C4-2B (cell line): ENCODE results near the gene ELL.

ENCODE experiments used
- ZFX ChIP-seq: fragments of 450-650 bp; IDR thresholded peaks from 2 replicates; pipeline ENCODE4 v1.6.1; 2017
- TF ChIP-seq, protein P1 (sequence below): fragments of 450-650 bp; conservative IDR thresholded peaks from 2 replicates; pipeline ENCODE4 v1.5.1; 2017; ENCODE audit warnings: mild to moderate bottlenecking

DNA sequence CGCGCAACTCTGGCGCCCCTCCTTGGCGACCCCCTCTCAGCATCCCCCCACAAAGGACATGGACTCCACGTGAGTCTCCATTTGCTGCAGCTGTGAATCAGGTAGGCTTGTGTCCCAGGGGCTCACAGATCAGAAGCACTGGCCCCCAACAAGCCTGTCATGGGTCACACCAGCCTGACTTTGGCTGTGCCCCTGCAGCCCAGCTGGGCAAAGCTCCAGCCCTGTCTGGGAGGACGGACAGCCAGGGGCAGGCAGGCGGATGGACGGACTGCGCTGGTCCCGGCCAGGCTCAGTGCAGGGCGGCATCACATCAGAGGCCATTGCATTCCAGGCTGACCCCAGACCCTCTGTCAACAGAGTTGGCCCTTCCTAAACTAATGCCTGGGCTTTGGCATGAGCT is 55.5 kb downstream of the ELL start:
- TF ChIP-seq, protein P1, sequence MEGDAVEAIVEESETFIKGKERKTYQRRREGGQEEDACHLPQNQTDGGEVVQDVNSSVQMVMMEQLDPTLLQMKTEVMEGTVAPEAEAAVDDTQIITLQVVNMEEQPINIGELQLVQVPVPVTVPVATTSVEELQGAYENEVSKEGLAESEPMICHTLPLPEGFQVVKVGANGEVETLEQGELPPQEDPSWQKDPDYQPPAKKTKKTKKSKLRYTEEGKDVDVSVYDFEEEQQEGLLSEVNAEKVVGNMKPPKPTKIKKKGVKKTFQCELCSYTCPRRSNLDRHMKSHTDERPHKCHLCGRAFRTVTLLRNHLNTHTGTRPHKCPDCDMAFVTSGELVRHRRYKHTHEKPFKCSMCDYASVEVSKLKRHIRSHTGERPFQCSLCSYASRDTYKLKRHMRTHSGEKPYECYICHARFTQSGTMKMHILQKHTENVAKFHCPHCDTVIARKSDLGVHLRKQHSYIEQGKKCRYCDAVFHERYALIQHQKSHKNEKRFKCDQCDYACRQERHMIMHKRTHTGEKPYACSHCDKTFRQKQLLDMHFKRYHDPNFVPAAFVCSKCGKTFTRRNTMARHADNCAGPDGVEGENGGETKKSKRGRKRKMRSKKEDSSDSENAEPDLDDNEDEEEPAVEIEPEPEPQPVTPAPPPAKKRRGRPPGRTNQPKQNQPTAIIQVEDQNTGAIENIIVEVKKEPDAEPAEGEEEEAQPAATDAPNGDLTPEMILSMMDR: no peak
- TF ChIP-seq ZFX: no peak
